ENCODE results near the gene PDE9A.

Gene PDE9A

DNA sequence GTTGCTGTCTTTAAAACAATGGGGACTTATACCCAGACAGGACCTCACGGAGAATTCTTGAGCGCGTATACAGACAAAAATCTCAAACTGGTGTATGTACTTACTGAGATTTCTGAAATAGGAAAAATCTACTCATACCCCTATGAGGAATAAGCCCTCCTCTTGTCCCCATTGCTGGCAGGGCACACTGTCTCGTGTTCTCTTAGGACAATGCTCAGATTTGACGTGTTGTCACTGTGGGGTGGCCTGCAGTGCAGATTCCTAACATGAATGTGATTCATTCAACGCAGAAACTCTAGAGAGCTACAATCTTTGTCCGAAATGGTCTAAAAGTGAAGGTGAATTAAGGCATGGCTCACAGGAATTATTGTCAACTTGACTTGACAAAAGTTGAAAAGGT is 31.1 kb upstream of the PDE9A start:
- Histone ChIP-seq H3K27ac (ENCODE audit: low read depth, low read length) (no peak overlapping the region), H2AFZ (ENCODE audit: insufficient read depth, low read length, poor library complexity) (no peak overlapping the region), H3K79me2 (ENCODE audit: control insufficient read depth, insufficient read depth, low read length, poor library complexity) (no peaks in the 10 kb centered on the region), H3K23ac (ENCODE audit: low read length) (no peak overlapping the region), H2AK5ac (ENCODE audit: low read length) (no peak overlapping the region), H3K18ac (ENCODE audit: low read length) (no peak overlapping the region), H3K79me1 (ENCODE audit: low read length) (no peaks in the 10 kb centered on the region), H2BK5ac (ENCODE audit: low read depth, low read length, poor library complexity) (no peak overlapping the region), H3K4ac (ENCODE audit: low read depth, low read length) (no peak overlapping the region), H4K91ac (ENCODE audit: low read depth, low read length) (no peak overlapping the region), H3K36me3 (ENCODE audit: control insufficient read depth in 1 of 2, insufficient read depth in 2 of 2, low read length in 2 of 2) (no peaks in the 10 kb centered on the region), H2BK12ac (ENCODE audit: low read length) (no peak overlapping the region), H3K14ac (ENCODE audit: low read length) (no peak overlapping the region), H3K4me1 (ENCODE audit: control insufficient read depth in 1 of 2, insufficient read depth in 2 of 2, low read length in 2 of 2) (no peaks in the 10 kb centered on the region), H2BK120ac (ENCODE audit: insufficient read depth, low read length, poor library complexity) (no peak overlapping the region), H3K4me3 (ENCODE audit: low read depth, low read length) (no peak overlapping the region), H3K27me3 (ENCODE audit: insufficient read depth, low read length) (no peaks in the 10 kb centered on the region), H4K8ac (ENCODE audit: low read depth, low read length) (no peak overlapping the region), H3K9me3 (ENCODE audit: insufficient read depth, low read depth, low read length) (no peaks in the 10 kb centered on the region), H4K12ac (ENCODE audit: low read depth, low read length) (no peak overlapping the region), H3K9ac (ENCODE audit: low read length) (no peak overlapping the region), H3K4me2 (ENCODE audit: low read length) (no peak overlapping the region)
- DNase-seq, result no peak
- WGBS (ENCODE audit: extremely low coverage, insufficient coverage, insufficient read length), result no CpG with 5 or more reads among the region's 7 CpGs

GRCh38 chr21:42623694-42624093 is 29.7 kb upstream of the PDE9A start:
- Histone ChIP-seq H3K9me3 (ENCODE audit: insufficient read depth, low read depth, low read length) (peaks cover 6% of the 10 kb centered on the region), H3K4ac (ENCODE audit: low read depth, low read length) (no peak overlapping the region), H3K4me1 (ENCODE audit: control insufficient read depth in 1 of 2, insufficient read depth in 2 of 2, low read length in 2 of 2) (no peaks in the 10 kb centered on the region), H2BK12ac (ENCODE audit: low read length) (no peak overlapping the region), H3K27ac (ENCODE audit: low read depth, low read length) (no peak overlapping the region), H2BK5ac (ENCODE audit: low read depth, low read length, poor library complexity) (no peak overlapping the region), H2BK120ac (ENCODE audit: insufficient read depth, low read length, poor library complexity) (no peak overlapping the region), H3K14ac (ENCODE audit: low read length) (no peak overlapping the region), H2AK5ac (ENCODE audit: low read length) (no peak overlapping the region), H3K9ac (ENCODE audit: low read length) (no peak overlapping the region), H3K36me3 (ENCODE audit: control insufficient read depth in 1 of 2, insufficient read depth in 2 of 2, low read length in 2 of 2) (no peaks in the 10 kb centered on the region), H3K23ac (ENCODE audit: low read length) (no peak overlapping the region), H4K91ac (ENCODE audit: low read depth, low read length) (no peak overlapping the region), H3K79me1 (ENCODE audit: low read length) (no peaks in the 10 kb centered on the region), H3K18ac (ENCODE audit: low read length) (no peak overlapping the region), H2AFZ (ENCODE audit: insufficient read depth, low read length, poor library complexity) (no peak overlapping the region), H3K4me3 (ENCODE audit: low read depth, low read length) (no peak overlapping the region), H3K27me3 (ENCODE audit: insufficient read depth, low read length) (no peaks in the 10 kb centered on the region), H3K79me2 (ENCODE audit: control insufficient read depth, insufficient read depth, low read length, poor library complexity) (no peaks in the 10 kb centered on the region), H4K8ac (ENCODE audit: low read depth, low read length) (no peak overlapping the region), H3K4me2 (ENCODE audit: low read length) (no peak overlapping the region), H4K12ac (ENCODE audit: low read depth, low read length) (no peak overlapping the region)
- DNase-seq, result no peak
- WGBS (ENCODE audit: extremely low coverage, insufficient coverage, insufficient read length), result no CpG with 5 or more reads among the region's 7 CpGs

DNA sequence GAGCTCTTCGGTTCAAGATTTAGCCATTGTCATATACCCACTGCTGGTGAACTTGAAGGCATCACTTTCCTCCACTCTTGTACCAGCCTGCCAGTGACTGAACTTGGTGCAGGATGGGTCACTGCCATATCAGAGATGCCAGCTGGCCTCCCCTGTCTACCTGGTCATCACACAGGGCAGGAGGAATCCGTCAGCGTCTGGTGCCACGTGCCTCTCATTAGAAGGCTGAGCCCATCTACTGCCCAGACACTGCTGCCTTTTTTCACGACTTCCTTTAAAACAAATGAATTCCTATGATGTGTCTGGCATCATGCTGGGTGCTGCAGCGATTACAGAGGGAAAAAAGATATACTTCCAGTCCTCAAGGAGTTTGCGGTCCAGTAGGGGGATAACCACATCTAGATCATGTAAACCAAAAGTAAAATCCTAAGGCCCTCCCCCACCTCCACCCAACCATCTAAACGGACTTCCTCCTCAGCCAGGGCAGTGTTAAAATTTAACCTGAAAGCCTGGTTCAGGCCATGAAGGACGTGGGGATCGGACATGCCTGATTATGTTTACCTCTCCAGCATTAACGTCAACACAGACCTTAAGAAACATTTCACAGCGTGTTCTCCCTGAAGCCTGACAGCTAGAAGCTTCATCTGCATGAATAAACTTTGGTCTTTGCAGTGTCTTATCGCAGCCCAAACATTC is 29.2 kb upstream of the PDE9A start:
- Histone ChIP-seq H2BK12ac (ENCODE audit: low read length) (no peak overlapping the region), H3K79me1 (ENCODE audit: low read length) (no peaks in the 10 kb centered on the region), H3K18ac (ENCODE audit: low read length) (no peak overlapping the region), H3K79me2 (ENCODE audit: control insufficient read depth, insufficient read depth, low read length, poor library complexity) (no peaks in the 10 kb centered on the region), H4K91ac (ENCODE audit: low read depth, low read length) (no peak overlapping the region), H3K36me3 (ENCODE audit: control insufficient read depth in 1 of 2, insufficient read depth in 2 of 2, low read length in 2 of 2) (no peaks in the 10 kb centered on the region), H2AK5ac (ENCODE audit: low read length) (no peak overlapping the region), H2BK5ac (ENCODE audit: low read depth, low read length, poor library complexity) (no peak overlapping the region), H4K8ac (ENCODE audit: low read depth, low read length) (no peak overlapping the region), H3K4me2 (ENCODE audit: low read length) (no peak overlapping the region), H2BK120ac (ENCODE audit: insufficient read depth, low read length, poor library complexity) (no peak overlapping the region), H3K9ac (ENCODE audit: low read length) (no peak overlapping the region), H3K27me3 (ENCODE audit: insufficient read depth, low read length) (no peaks in the 10 kb centered on the region), H4K12ac (ENCODE audit: low read depth, low read length) (no peak overlapping the region), H3K4me1 (ENCODE audit: control insufficient read depth in 1 of 2, insufficient read depth in 2 of 2, low read length in 2 of 2) (no peaks in the 10 kb centered on the region), H3K27ac (ENCODE audit: low read depth, low read length) (no peak overlapping the region), H3K4me3 (ENCODE audit: low read depth, low read length) (no peak overlapping the region), H3K14ac (ENCODE audit: low read length) (no peak overlapping the region), H3K23ac (ENCODE audit: low read length) (no peak overlapping the region), H2AFZ (ENCODE audit: insufficient read depth, low read length, poor library complexity) (no peak overlapping the region), H3K9me3 (ENCODE audit: insufficient read depth, low read depth, low read length) (peaks cover 6% of the 10 kb centered on the region), H3K4ac (ENCODE audit: low read depth, low read length) (no peak overlapping the region)
- no CpG with 5 or more reads among the region's 13 CpGs for WGBS (ENCODE audit: extremely low coverage, insufficient coverage, insufficient read length)
- DNase-seq, result no peak

DNA sequence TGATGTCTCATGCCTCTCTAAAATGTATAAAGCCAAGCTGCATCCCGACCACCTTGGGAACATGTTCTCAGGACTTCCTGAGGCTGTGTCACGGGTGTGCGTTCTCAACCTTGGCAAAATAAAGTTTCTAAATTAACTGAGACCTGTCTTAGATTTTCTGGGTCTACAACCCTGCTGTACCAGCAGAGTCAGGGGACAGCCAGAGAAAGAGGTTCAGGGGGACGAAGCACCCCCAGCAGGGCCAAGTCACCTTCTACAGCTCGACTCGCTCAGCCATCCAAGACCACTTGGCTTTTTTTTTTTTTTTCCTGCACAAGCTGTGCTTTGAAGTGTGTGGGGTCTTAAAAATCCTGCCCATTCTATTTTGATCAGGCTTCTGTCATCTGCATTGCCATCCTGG is 28.5 kb upstream of the PDE9A start:
- H4K12ac ChIP-seq (ENCODE audit: low read depth, low read length), result no peak overlapping the region
- no peaks in the 10 kb centered on the region for H3K4me1 ChIP-seq (ENCODE audit: control insufficient read depth in 1 of 2, insufficient read depth in 2 of 2, low read length in 2 of 2)
- H2BK12ac ChIP-seq (ENCODE audit: low read length), result no peak overlapping the region
- H3K14ac ChIP-seq (ENCODE audit: low read length), result no peak overlapping the region
- no peak overlapping the region for H2BK5ac ChIP-seq (ENCODE audit: low read depth, low read length, poor library complexity)
- H3K27me3 ChIP-seq (ENCODE audit: insufficient read depth, low read length), result no peaks in the 10 kb centered on the region
- H3K27ac ChIP-seq (ENCODE audit: low read depth, low read length), result no peak overlapping the region
- H2AK5ac ChIP-seq (ENCODE audit: low read length), result no peak overlapping the region
- H3K4ac ChIP-seq (ENCODE audit: low read depth, low read length), result no peak overlapping the region
- no peak overlapping the region for H4K91ac ChIP-seq (ENCODE audit: low read depth, low read length)
- H3K79me2 ChIP-seq (ENCODE audit: control insufficient read depth, insufficient read depth, low read length, poor library complexity), result no peaks in the 10 kb centered on the region
- no peak overlapping the region for H3K4me3 ChIP-seq (ENCODE audit: low read depth, low read length)
- DNase-seq, result no peak
- no peak overlapping the region for H4K8ac ChIP-seq (ENCODE audit: low read depth, low read length)
- H3K79me1 ChIP-seq (ENCODE audit: low read length), result no peaks in the 10 kb centered on the region
- H3K9me3 ChIP-seq (ENCODE audit: insufficient read depth, low read depth, low read length), result peaks cover 6% of the 10 kb centered on the region
- H3K36me3 ChIP-seq (ENCODE audit: control insufficient read depth in 1 of 2, insufficient read depth in 2 of 2, low read length in 2 of 2), result no peaks in the 10 kb centered on the region
- H3K18ac ChIP-seq (ENCODE audit: low read length), result no peak overlapping the region
- H3K23ac ChIP-seq (ENCODE audit: low read length), result no peak overlapping the region
- WGBS (ENCODE audit: extremely low coverage, insufficient coverage, insufficient read length), result no CpG with 5 or more reads among the region's 6 CpGs
- no peak overlapping the region for H3K4me2 ChIP-seq (ENCODE audit: low read length)
- no peak overlapping the region for H2AFZ ChIP-seq (ENCODE audit: insufficient read depth, low read length, poor library complexity)
- no peak overlapping the region for H3K9ac ChIP-seq (ENCODE audit: low read length)
- H2BK120ac ChIP-seq (ENCODE audit: insufficient read depth, low read length, poor library complexity), result no peak overlapping the region

Measured in trophoblast cell (in vitro differentiated cells and primary cell).